Measurements from ENCODE around the gene FABP2.

- TF ChIP-seq GATA2 (IDR thresholded peaks at IDR 0.05; ENCODE audit: low read depth, low read length) (no peak), GATA3 (IDR thresholded peaks at IDR 0.05; ENCODE audit: low read depth, low read length) (no peak)
These were observed 36.8 kb downstream of the FABP2 start for GRCh38 chr4:119284876-119285780.
